H1 (cell line): ENCODE results near the gene ELP1. TPM values are rescaled to one million over a fixed set of nuclear protein-coding genes. Genes with fewer than 3 reads are reported as not detected.

Source experiments
- BCL11A ChIP-seq, 2 experiments: IDR thresholded peaks; one replicate each; pipeline ENCODE4 v1.6.1; 2011; ENCODE audit warnings: low read depth in 2 of 2, low read length in 2 of 2, mild to moderate bottlenecking in 2 of 2
- CHD7 ChIP-seq: fragments of 300-600 bp; sonication (generic); IDR thresholded peaks from 2 replicates; pipeline ENCODE4 v1.7.1; 2012; ENCODE audit warnings: low read length, moderate library complexity, mild to moderate bottlenecking, inconsistent platforms; ENCODE audit not compliant: insufficient replicate concordance
- EZH2 ChIP-seq: fragments of 200-600 bp; sonication (generic); IDR thresholded peaks from 2 replicates; pipeline ENCODE4 v1.7.1; 2012; ENCODE audit warnings: low read depth, mild to moderate bottlenecking, moderate library complexity, low read length, inconsistent platforms; ENCODE audit not compliant: severe bottlenecking
- KDM5A ChIP-seq: fragments of 200-600 bp; IDR thresholded peaks from 2 replicates; pipeline ENCODE4 v1.7.1; 2012; ENCODE audit warnings: mild to moderate bottlenecking, low read length, inconsistent platforms, mixed read lengths
- PHF8 ChIP-seq: fragments of 200-600 bp; sonication (generic); conservative IDR thresholded peaks from 2 replicates; pipeline ENCODE4 v1.7.1; 2012; ENCODE audit warnings: low read depth, mild to moderate bottlenecking, inconsistent platforms, low read length, moderate library complexity
- SAP30 ChIP-seq: fragments of 300-600 bp; sonication (generic); IDR thresholded peaks from 2 replicates; pipeline ENCODE4 v1.7.1; 2012; ENCODE audit warnings: low read length, moderate library complexity, mild to moderate bottlenecking, inconsistent platforms; ENCODE audit not compliant: insufficient read depth, insufficient replicate concordance
- SIRT6 ChIP-seq: IDR thresholded peaks from one replicate; pipeline ENCODE4 v1.7.1; 2012; ENCODE audit warnings: low read length, inconsistent platforms
- YY1 ChIP-seq: IDR thresholded peaks from 2 replicates; pipeline ENCODE4 v1.6.1; 2011; ENCODE audit warnings: low read depth, mild to moderate bottlenecking, low read length
- polyA plus RNA-seq, 7 experiments: library from polyadenylated mRNA; depleted of rRNA in 3 of 7; stranded (reverse) in 5 of 7; unstranded in 2 of 7; fragments of >200 nt in 5 of 7; fragments of 200-250 nt in 2 of 7; gene quantifications; 1 replicate in 5 of 7; 2 replicates in 1 of 7; 4 replicates in 1 of 7; pipeline versions ENCODE4 v1.2.1 to v1.2.3, GENCODE V29; 2011 to 2013; ENCODE audit warnings: missing spikeins in 2 of 7, mixed read lengths in 2 of 7
- total RNA-seq: library from RNA; stranded (reverse); fragmentation: NEBNext Ultra II Directional; extraction: Animal tissue kit (Norgen Biotek cat#: 25700); gene quantifications from 2 replicates; pipeline ENCODE4 v1.2.1, GENCODE V29; 2021
- TF ChIP-seq, protein P1 (sequence below), 3 experiments: IDR thresholded peaks; 1 replicate in 2 of 3; 2 replicates in 1 of 3; pipeline versions ENCODE4 v1.5.1 to v1.6.1; 2011; ENCODE audit warnings: low read length in 3 of 3, mild to moderate bottlenecking in 3 of 3, inconsistent platforms in 2 of 3, low read depth in 1 of 3, moderate library complexity in 1 of 3; ENCODE audit not compliant: insufficient read depth in 1 of 3; ENCODE audit errors: control extremely low read depth in 1 of 3

The ELP1 gene
- total and polyA plus RNA-seq, 2 of the 8 experiments (the other 6 are each of a cell fraction or from before 2014, with no cell fraction given), result 13.9 to 31.3 TPM

GRCh38 chr9:108905494-108905893 lies 28.4 kb downstream of the ELP1 start (continued):
- TF ChIP-seq CHD7 (no peak), EZH2 (no peak), KDM5A (no peak), YY1 (no peak), BCL11A (IDR thresholded peaks at IDR 0.05; ENCODE audit: low read depth in 2 of 2, low read length in 2 of 2) (no peak), SIRT6 (no peak), PHF8 (no peak), SAP30 (no peak)
- TF ChIP-seq, protein P1, sequence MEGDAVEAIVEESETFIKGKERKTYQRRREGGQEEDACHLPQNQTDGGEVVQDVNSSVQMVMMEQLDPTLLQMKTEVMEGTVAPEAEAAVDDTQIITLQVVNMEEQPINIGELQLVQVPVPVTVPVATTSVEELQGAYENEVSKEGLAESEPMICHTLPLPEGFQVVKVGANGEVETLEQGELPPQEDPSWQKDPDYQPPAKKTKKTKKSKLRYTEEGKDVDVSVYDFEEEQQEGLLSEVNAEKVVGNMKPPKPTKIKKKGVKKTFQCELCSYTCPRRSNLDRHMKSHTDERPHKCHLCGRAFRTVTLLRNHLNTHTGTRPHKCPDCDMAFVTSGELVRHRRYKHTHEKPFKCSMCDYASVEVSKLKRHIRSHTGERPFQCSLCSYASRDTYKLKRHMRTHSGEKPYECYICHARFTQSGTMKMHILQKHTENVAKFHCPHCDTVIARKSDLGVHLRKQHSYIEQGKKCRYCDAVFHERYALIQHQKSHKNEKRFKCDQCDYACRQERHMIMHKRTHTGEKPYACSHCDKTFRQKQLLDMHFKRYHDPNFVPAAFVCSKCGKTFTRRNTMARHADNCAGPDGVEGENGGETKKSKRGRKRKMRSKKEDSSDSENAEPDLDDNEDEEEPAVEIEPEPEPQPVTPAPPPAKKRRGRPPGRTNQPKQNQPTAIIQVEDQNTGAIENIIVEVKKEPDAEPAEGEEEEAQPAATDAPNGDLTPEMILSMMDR (IDR thresholded peaks at IDR 0.05; ENCODE audit: control extremely low read depth in 1 of 3, insufficient read depth in 1 of 3, low read depth in 1 of 3, low read length in 3 of 3), result no peak
